Activated naive CD8-positive, alpha-beta T cell treated with anti-CD3 and anti-CD28 coated beads, Interleukin-2, amount 50 U/mL, for 24 hours (primary cell): Measurements from ENCODE around the gene MCF2L.
"Not testable (repeated sequence)": the region's sequence is repeated elsewhere in the genome, so short reads cannot be mapped to it uniquely, and the experiment has no call there.

Experiments
- ATAC-seq: fragments of 150-1000 bp; cut with Tn5 transposase; one replicate; pipeline ENCODE4 v1.10.0; 2021
- DNase-seq: peaks from one replicate; pipeline ENCODE4 v3.0.0; 2021
- H3K27ac Mint-ChIP-seq: one replicate; pipeline ENCODE4 v1.8.0; 2021; ENCODE audit warnings: mild to moderate bottlenecking, mixed read lengths
- H3K27me3 Mint-ChIP-seq: one replicate; pipeline ENCODE4 v1.8.0; 2021; ENCODE audit warnings: mixed read lengths
- H3K36me3 Mint-ChIP-seq: one replicate; pipeline ENCODE4 v1.8.0; 2021; ENCODE audit warnings: low read depth, mixed read lengths
- H3K4me1 Mint-ChIP-seq: one replicate; pipeline ENCODE4 v1.8.0; 2021; ENCODE audit warnings: mixed read lengths
- H3K4me3 Mint-ChIP-seq: one replicate; pipeline ENCODE4 v1.8.0; 2021; ENCODE audit warnings: mild to moderate bottlenecking, moderate library complexity, mixed read lengths
- H3K9me3 Mint-ChIP-seq: one replicate; pipeline ENCODE4 v1.8.0; 2021; ENCODE audit warnings: mixed read lengths

The MCF2L gene

GRCh38 chr13:113110048-113110851 lies 141.2 kb downstream of the MCF2L start:
- Mint-ChIP-seq H3K27ac (no peak overlapping the region), H3K27me3 (peaks cover 5% of the 10 kb centered on the region), H3K4me3 (peak overlapping the region; percentile 6), H3K9me3 (no peaks in the 10 kb centered on the region), H3K4me1 (peaks cover 7% of the 10 kb centered on the region), H3K36me3 (peaks cover 2% of the 10 kb centered on the region)
- ATAC-seq (peak; percentile 15), DNase-seq (peak; percentile 24)

- Mint-ChIP-seq H3K4me1 (peaks cover 7% of the 10 kb centered on the region), H3K9me3 (no peaks in the 10 kb centered on the region), H3K27me3 (peaks cover 5% of the 10 kb centered on the region), H3K36me3 (peaks cover 2% of the 10 kb centered on the region), H3K27ac (no peak overlapping the region), H3K4me3 (peak overlapping the region; percentile 6)
- ATAC-seq (peak; percentile 27), DNase-seq (peak; percentile 8)
Measured at GRCh38 chr13:113110852-113111315, 141.9 kb downstream of the MCF2L start.

GRCh38 chr13:113111821-113112220 lies 142.8 kb downstream of the MCF2L start:
- H3K4me1 Mint-ChIP-seq, H3K4me3 Mint-ChIP-seq, DNase-seq, H3K9me3 Mint-ChIP-seq, ATAC-seq, H3K27me3 Mint-ChIP-seq, H3K36me3 Mint-ChIP-seq, H3K27ac Mint-ChIP-seq: not testable (repeated sequence)

GRCh38 chr13:113112475-113112874 lies 143.5 kb downstream of the MCF2L start:
- not testable (repeated sequence) for H3K4me1 Mint-ChIP-seq, ATAC-seq, H3K27ac Mint-ChIP-seq

GRCh38 chr13:113112893-113113845 lies 144.2 kb downstream of the MCF2L start:
- Mint-ChIP-seq H3K4me3 (no peak overlapping the region), H3K27ac (no peak overlapping the region), H3K9me3 (no peaks in the 10 kb centered on the region), H3K4me1 (peaks cover 5% of the 10 kb centered on the region), H3K36me3 (peaks cover 2% of the 10 kb centered on the region), H3K27me3 (peaks cover 3% of the 10 kb centered on the region)
- DNase-seq = no peak
- ATAC-seq = peak; percentile 36

More at GRCh38 chr13:113112475-113112874, 143.5 kb downstream of the MCF2L start:
- H3K9me3 Mint-ChIP-seq, H3K4me3 Mint-ChIP-seq, H3K36me3 Mint-ChIP-seq, DNase-seq, H3K27me3 Mint-ChIP-seq: not testable (repeated sequence)

GRCh38 chr13:113113846-113114271 lies 144.8 kb downstream of the MCF2L start:
- no peak overlapping the region for H3K27ac Mint-ChIP-seq
- H3K36me3 Mint-ChIP-seq = peaks cover 2% of the 10 kb centered on the region
- ATAC-seq (no peak), DNase-seq (no peak)
- H3K9me3 Mint-ChIP-seq = no peaks in the 10 kb centered on the region
- H3K4me3 Mint-ChIP-seq = no peak overlapping the region
- peaks cover 3% of the 10 kb centered on the region for H3K27me3 Mint-ChIP-seq
- peaks cover 5% of the 10 kb centered on the region for H3K4me1 Mint-ChIP-seq

GRCh38 chr13:113114511-113115362 lies 145.7 kb downstream of the MCF2L start:
- H3K4me3 Mint-ChIP-seq = no peak overlapping the region
- no peak overlapping the region for H3K27ac Mint-ChIP-seq
- peaks cover 2% of the 10 kb centered on the region for H3K4me1 Mint-ChIP-seq
- no peak for ATAC-seq
- no peaks in the 10 kb centered on the region for H3K9me3 Mint-ChIP-seq
- no peak for DNase-seq
- H3K36me3 Mint-ChIP-seq = no peaks in the 10 kb centered on the region
- H3K27me3 Mint-ChIP-seq = no peaks in the 10 kb centered on the region

- H3K36me3 Mint-ChIP-seq = no peaks in the 10 kb centered on the region
- no peaks in the 10 kb centered on the region for H3K27me3 Mint-ChIP-seq
- no peak for DNase-seq
- H3K27ac Mint-ChIP-seq = no peak overlapping the region
- H3K4me3 Mint-ChIP-seq = no peak overlapping the region
- ATAC-seq = no peak
- no peaks in the 10 kb centered on the region for H3K9me3 Mint-ChIP-seq
- H3K4me1 Mint-ChIP-seq = peaks cover 2% of the 10 kb centered on the region
Measured at GRCh38 chr13:113115363-113116205, 146.6 kb downstream of the MCF2L start.

- ATAC-seq (no peak), DNase-seq (no peak)
- Mint-ChIP-seq H3K27me3 (no peaks in the 10 kb centered on the region), H3K36me3 (no peaks in the 10 kb centered on the region), H3K9me3 (no peaks in the 10 kb centered on the region), H3K4me3 (no peak overlapping the region), H3K4me1 (no peaks in the 10 kb centered on the region), H3K27ac (no peak overlapping the region)
Measured at GRCh38 chr13:113116206-113116800, 147.3 kb downstream of the MCF2L start.

- ATAC-seq (no peak), DNase-seq (no peak)
- Mint-ChIP-seq H3K4me3 (no peak overlapping the region), H3K9me3 (no peaks in the 10 kb centered on the region), H3K4me1 (no peaks in the 10 kb centered on the region), H3K27ac (no peak overlapping the region), H3K36me3 (no peaks in the 10 kb centered on the region), H3K27me3 (no peaks in the 10 kb centered on the region)
Measured at GRCh38 chr13:113116871-113117271, 147.9 kb downstream of the MCF2L start.

- Mint-ChIP-seq H3K36me3 (no peaks in the 10 kb centered on the region), H3K27me3 (no peaks in the 10 kb centered on the region), H3K27ac (no peak overlapping the region), H3K9me3 (no peaks in the 10 kb centered on the region), H3K4me1 (no peaks in the 10 kb centered on the region), H3K4me3 (no peak overlapping the region)
- ATAC-seq = no peak
- DNase-seq = no peak
Measured at GRCh38 chr13:113117335-113117872, 148.4 kb downstream of the MCF2L start.

- Mint-ChIP-seq H3K27me3 (no peaks in the 10 kb centered on the region), H3K27ac (no peak overlapping the region), H3K4me3 (no peak overlapping the region), H3K36me3 (no peaks in the 10 kb centered on the region), H3K4me1 (no peaks in the 10 kb centered on the region), H3K9me3 (no peaks in the 10 kb centered on the region)
- DNase-seq (no peak), ATAC-seq (no peak)
Measured at GRCh38 chr13:113117911-113118260, 148.9 kb downstream of the MCF2L start.
